ENCODE measurements around the gene BCAS1.
A peak's percentile ranks its signal among the peaks of the same experiment; 100 is the strongest.

The BCAS1 gene

DNA sequence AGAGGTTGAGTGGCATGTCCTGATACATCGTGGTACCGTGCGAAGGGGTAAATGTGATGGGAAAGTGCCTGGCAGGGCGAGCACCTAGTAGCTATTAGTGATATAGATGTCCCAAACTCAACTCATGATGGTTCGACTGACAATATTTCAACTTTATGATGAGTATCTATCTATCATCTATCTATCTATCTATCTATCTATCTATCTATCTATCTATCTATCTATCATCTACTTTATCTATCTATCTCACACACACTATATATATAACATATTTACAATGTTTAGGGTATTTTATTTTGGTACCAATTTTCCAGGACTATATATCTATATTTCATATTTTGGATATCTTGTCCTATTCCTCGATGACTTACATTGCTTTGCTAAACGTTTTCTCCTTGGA, 5.5 kb downstream of the BCAS1 start:
- DNase-seq (ENCODE audit: low read depth in 2 of 2): no peak
- no peak overlapping the region for H3K4me3 ChIP-seq (replicated peaks in 1 of 2; ENCODE audit: low read depth in 2 of 2, low read length in 2 of 2)
- TF ChIP-seq, protein P1, sequence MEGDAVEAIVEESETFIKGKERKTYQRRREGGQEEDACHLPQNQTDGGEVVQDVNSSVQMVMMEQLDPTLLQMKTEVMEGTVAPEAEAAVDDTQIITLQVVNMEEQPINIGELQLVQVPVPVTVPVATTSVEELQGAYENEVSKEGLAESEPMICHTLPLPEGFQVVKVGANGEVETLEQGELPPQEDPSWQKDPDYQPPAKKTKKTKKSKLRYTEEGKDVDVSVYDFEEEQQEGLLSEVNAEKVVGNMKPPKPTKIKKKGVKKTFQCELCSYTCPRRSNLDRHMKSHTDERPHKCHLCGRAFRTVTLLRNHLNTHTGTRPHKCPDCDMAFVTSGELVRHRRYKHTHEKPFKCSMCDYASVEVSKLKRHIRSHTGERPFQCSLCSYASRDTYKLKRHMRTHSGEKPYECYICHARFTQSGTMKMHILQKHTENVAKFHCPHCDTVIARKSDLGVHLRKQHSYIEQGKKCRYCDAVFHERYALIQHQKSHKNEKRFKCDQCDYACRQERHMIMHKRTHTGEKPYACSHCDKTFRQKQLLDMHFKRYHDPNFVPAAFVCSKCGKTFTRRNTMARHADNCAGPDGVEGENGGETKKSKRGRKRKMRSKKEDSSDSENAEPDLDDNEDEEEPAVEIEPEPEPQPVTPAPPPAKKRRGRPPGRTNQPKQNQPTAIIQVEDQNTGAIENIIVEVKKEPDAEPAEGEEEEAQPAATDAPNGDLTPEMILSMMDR (IDR thresholded peaks at IDR 0.05; ENCODE audit: low read depth, low read length): no peak

DNA sequence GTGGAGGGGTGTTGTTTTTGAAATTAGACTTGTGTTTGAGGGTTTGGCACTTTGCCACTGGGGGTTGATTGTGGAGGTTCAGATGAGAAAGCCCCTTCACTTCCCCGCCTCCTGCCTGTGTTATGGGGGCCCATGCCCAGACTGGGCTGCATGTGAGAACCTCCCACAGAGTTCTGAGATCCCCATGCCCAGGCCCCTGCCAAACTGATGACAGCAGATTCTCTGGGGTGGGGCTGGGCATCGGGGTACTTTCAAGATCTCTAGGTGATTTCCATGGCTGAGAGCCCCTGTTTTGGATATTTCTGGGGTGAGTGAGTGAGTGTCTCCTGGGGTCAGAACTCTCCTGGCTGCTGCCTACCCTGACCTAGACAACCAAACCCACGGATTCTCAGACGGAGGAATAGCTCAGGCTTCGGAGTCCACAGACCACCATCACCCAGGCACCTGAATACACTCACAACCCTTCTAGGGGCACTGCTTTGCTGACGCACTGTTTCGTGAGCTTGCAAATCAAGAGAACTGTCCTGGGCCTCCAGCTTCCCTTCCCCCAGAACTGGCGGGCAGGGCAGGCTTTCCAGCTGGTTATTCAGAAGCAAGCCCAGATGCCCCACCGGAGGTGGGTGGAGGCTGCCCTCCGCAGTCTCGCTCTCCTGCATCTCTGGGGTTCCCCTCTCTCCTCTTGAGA, 6.3 kb downstream of the BCAS1 start:
- no peak overlapping the region for H3K4me3 ChIP-seq (replicated peaks in 1 of 2; ENCODE audit: low read depth in 2 of 2, low read length in 2 of 2)
- TF ChIP-seq, protein P1 (IDR thresholded peaks at IDR 0.05; ENCODE audit: low read depth, low read length): no peak
- no peak for DNase-seq (ENCODE audit: low read depth in 2 of 2)

DNA sequence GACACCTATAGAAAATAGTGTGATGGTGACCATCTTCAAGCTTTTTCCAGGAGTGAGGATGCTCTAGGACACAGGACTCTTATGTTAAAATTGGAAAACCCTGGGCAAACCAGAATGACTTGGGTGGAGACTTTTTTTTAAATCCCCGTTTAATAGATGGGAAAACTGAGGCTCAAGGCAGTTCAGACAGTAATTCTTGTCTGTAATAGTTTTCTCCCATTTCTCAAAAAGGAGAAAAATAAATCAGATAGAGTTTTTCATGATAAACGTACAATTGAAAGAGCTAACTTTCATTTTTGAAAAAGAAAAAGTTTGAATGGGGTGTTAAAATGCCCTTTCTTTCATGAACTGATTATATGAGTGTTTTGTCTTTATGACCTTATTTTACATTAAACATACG, 6.8 kb downstream of the BCAS1 start:
- TF ChIP-seq, protein P1 (IDR thresholded peaks at IDR 0.05; ENCODE audit: low read depth, low read length): no peak
- DNase-seq (ENCODE audit: low read depth in 2 of 2): no peak
- no peak overlapping the region for H3K4me3 ChIP-seq (replicated peaks in 1 of 2; ENCODE audit: low read depth in 2 of 2, low read length in 2 of 2)

DNA sequence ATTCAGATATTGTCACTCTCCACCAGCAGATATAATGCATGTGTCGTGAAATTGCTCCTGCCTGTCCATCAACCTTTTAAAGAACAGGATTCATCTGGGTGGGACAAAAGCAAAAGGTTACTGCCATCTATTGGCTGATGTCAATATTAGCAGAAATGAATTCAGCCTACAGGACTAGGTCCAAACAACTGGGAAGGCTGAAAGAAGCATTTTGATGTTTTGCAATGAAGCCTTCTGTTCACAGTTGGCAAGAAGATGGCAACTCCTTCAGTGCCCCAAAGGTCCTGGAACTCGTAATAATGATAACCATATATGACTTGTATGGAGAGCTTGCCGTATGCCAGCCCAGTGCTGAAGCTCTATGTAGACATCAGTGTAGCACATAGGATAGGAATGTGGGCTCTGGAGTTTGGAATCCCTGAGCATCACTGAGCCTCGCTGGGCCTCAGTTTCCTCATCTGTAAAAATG, 7.5 kb downstream of the BCAS1 start:
- TF ChIP-seq, protein P1 (IDR thresholded peaks at IDR 0.05; ENCODE audit: low read depth, low read length): peak; percentile 61
- H3K4me3 ChIP-seq (replicated peaks in 1 of 2; ENCODE audit: low read depth in 2 of 2, low read length in 2 of 2): no peak overlapping the region
- DNase-seq (ENCODE audit: low read depth in 2 of 2): peak; percentile 62 to 73

DNA sequence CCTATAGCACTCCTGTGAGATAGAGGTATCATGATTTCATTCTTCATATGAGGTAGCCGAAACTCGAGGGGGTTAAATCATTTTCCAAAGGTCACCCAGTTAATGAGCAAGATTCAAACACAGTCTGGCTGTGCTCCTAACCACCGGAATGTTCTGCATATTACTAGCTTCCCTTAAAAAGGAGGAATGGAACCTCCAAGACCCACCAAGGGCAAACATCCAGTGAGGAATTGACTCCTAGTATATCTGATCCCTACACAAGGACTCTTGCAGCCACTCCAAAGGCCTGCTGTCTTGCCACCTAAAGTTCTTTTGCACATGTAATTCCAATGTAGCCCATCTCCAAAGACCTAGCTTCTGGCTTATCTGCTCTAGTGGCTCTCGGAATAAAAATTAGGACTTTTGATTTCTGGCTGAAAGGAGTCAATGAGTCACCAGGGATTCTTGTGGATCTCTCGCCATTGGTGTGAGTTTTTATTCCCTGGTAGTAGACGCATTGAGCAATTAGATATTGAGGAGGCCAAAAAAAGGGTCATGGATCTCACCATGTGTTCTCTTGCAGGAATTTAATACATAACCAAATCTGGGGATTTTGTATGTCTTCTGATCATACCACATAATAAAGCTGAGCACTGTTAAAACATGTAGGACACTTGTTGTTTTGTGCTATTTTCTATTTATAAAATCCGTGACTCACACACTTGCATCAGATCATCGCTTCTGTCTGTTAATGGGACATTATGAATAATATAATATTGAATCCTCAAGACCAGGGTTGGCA, 9.1 kb downstream of the BCAS1 start:
- TF ChIP-seq, protein P1 (IDR thresholded peaks at IDR 0.05; ENCODE audit: low read depth, low read length): no peak
- no peak overlapping the region for H3K4me3 ChIP-seq (replicated peaks in 1 of 2; ENCODE audit: low read depth in 2 of 2, low read length in 2 of 2)
- DNase-seq (ENCODE audit: low read depth in 2 of 2): peak; percentile 53 to 61

DNA sequence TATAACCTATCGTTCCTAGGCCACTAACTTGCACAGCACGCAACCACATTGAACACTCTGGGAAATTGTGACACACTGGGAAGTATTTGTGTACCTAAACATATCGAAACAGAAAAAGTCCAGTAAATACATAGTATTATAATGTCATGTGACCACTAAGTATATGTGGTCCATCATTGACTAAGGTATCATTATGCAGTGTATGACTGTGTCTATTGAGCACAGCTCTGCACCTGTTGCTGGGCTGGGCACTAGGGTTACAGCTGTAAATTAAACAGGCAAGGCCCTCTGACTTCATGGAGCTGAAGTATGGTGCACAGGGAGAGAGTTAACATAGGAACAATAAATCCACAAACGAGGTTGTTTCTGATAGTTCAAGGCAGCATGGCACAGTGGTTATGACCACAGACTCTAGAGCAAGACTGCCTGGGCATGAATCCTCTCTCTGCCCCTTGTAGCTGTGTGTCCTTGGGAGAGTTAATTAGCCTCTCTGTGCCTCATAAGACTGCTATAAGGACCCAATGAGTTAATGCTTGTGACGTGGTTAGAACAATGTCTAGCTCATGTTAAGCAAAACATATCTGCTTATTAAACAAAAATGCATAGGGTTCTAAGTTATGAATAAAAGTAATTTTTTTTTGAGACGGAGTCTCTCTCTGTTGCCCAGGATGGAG, 10.6 kb downstream of the BCAS1 start:
- H3K4me3 ChIP-seq (replicated peaks in 1 of 2; ENCODE audit: low read depth in 2 of 2, low read length in 2 of 2): no peak overlapping the region
- TF ChIP-seq, protein P1 (IDR thresholded peaks at IDR 0.05; ENCODE audit: low read depth, low read length): no peak
- no peak for DNase-seq (ENCODE audit: low read depth in 2 of 2)

Data from cardiac fibroblast (primary cell).